H1 (cell line): ENCODE results near the gene PDP2. TPM values are rescaled to one million over a fixed set of nuclear protein-coding genes. Genes with fewer than 3 reads are reported as not detected.

Source experiments
- BRCA1 ChIP-seq: IDR thresholded peaks from 2 replicates; pipeline ENCODE4 v1.6.1; 2012; ENCODE audit warnings: low read depth, low read length, improper control_type of control experiment
- CTCF ChIP-seq, 3 experiments: IDR thresholded peaks; 1 replicate in 2 of 3; 2 replicates in 1 of 3; pipeline versions ENCODE4 v1.5.1 to v1.6.1; 2011; ENCODE audit warnings: low read length in 3 of 3, mild to moderate bottlenecking in 3 of 3, inconsistent platforms in 2 of 3, low read depth in 1 of 3, moderate library complexity in 1 of 3; ENCODE audit not compliant: insufficient read depth in 1 of 3; ENCODE audit errors: control extremely low read depth in 1 of 3
- HDAC6 ChIP-seq: IDR thresholded peaks from one replicate; pipeline ENCODE4 v1.7.1; 2012; ENCODE audit warnings: low read depth, mild to moderate bottlenecking, inconsistent platforms, low read length, moderate library complexity
- KDM5A ChIP-seq: fragments of 200-600 bp; IDR thresholded peaks from 2 replicates; pipeline ENCODE4 v1.7.1; 2012; ENCODE audit warnings: mild to moderate bottlenecking, low read length, inconsistent platforms, mixed read lengths
- POLR2AphosphoS5 ChIP-seq: IDR thresholded peaks from 2 replicates; pipeline ENCODE4 v1.6.1; 2011; ENCODE audit warnings: low read depth, low read length
- RNF2 ChIP-seq: fragments of 200-900, 300-1000 bp; sonication (generic); IDR thresholded peaks from 2 replicates; pipeline ENCODE4 v1.7.1; 2016; ENCODE audit warnings: borderline replicate concordance, low read depth, mild to moderate bottlenecking, antibody characterized with exemption, low read length; ENCODE audit not compliant: poor library complexity, severe bottlenecking; ENCODE audit errors: missing control alignments
- SP4 ChIP-seq: IDR thresholded peaks from 2 replicates; pipeline ENCODE4 v1.6.1; 2012; ENCODE audit warnings: low read length, inconsistent platforms
- SUZ12 ChIP-seq: fragments of 200-600 bp; sonication (generic); IDR thresholded peaks from 2 replicates; pipeline ENCODE4 v1.6.1; 2012; ENCODE audit warnings: mild to moderate bottlenecking, inconsistent platforms, low read length, moderate library complexity, mixed read lengths
- USF2 ChIP-seq: IDR thresholded peaks from 2 replicates; pipeline ENCODE4 v1.6.1; 2011; ENCODE audit warnings: low read length, improper control_type of control experiment
- ZNF274 ChIP-seq: IDR thresholded peaks from 2 replicates; pipeline ENCODE4 v1.7.0; 2012; ENCODE audit warnings: low read length, borderline replicate concordance; ENCODE audit errors: extremely low read depth
- polyA plus RNA-seq, 7 experiments: library from polyadenylated mRNA; depleted of rRNA in 3 of 7; stranded (reverse) in 5 of 7; unstranded in 2 of 7; fragments of >200 nt in 5 of 7; fragments of 200-250 nt in 2 of 7; gene quantifications; 1 replicate in 5 of 7; 2 replicates in 1 of 7; 4 replicates in 1 of 7; pipeline versions ENCODE4 v1.2.1 to v1.2.3, GENCODE V29; 2011 to 2013; ENCODE audit warnings: missing spikeins in 2 of 7, mixed read lengths in 2 of 7
- total RNA-seq: library from RNA; stranded (reverse); fragmentation: NEBNext Ultra II Directional; extraction: Animal tissue kit (Norgen Biotek cat#: 25700); gene quantifications from 2 replicates; pipeline ENCODE4 v1.2.1, GENCODE V29; 2021

The PDP2 gene
- total and polyA plus RNA-seq, 2 of the 8 experiments (the other 6 are each of a cell fraction or from before 2014, with no cell fraction given) = 11.7 to 36.5 TPM

GRCh38 chr16:66859397-66860068, 20.8 kb upstream of the PDP2 start (continued):
- TF ChIP-seq CTCF (IDR thresholded peaks at IDR 0.05; ENCODE audit: control extremely low read depth in 1 of 3, insufficient read depth in 1 of 3, low read depth in 1 of 3, low read length in 3 of 3) (no peak), USF2 (no peak), BRCA1 (no peak), POLR2AphosphoS5 (no peak), ZNF274 (no peak), SUZ12 (no peak), SP4 (no peak), HDAC6 (no peak), RNF2 (no peak), KDM5A (no peak)
- TF ChIP-seq, all 59 proteins: peak for 0
